GM12872 (cell line): ENCODE results near the gene FAM162A.

Source experiments
- TF ChIP-seq, protein P1 (sequence below): IDR thresholded peaks from 3 replicates; pipeline ENCODE4 v1.5.1; 2011; ENCODE audit warnings: low read depth, mild to moderate bottlenecking, low read length, moderate library complexity; ENCODE audit not compliant: insufficient read depth

FAM162A gene

GRCh38 chr3:122390665-122391064 lies 6.7 kb downstream of the FAM162A start:
- TF ChIP-seq, protein P1, sequence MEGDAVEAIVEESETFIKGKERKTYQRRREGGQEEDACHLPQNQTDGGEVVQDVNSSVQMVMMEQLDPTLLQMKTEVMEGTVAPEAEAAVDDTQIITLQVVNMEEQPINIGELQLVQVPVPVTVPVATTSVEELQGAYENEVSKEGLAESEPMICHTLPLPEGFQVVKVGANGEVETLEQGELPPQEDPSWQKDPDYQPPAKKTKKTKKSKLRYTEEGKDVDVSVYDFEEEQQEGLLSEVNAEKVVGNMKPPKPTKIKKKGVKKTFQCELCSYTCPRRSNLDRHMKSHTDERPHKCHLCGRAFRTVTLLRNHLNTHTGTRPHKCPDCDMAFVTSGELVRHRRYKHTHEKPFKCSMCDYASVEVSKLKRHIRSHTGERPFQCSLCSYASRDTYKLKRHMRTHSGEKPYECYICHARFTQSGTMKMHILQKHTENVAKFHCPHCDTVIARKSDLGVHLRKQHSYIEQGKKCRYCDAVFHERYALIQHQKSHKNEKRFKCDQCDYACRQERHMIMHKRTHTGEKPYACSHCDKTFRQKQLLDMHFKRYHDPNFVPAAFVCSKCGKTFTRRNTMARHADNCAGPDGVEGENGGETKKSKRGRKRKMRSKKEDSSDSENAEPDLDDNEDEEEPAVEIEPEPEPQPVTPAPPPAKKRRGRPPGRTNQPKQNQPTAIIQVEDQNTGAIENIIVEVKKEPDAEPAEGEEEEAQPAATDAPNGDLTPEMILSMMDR = no peak

DNA sequence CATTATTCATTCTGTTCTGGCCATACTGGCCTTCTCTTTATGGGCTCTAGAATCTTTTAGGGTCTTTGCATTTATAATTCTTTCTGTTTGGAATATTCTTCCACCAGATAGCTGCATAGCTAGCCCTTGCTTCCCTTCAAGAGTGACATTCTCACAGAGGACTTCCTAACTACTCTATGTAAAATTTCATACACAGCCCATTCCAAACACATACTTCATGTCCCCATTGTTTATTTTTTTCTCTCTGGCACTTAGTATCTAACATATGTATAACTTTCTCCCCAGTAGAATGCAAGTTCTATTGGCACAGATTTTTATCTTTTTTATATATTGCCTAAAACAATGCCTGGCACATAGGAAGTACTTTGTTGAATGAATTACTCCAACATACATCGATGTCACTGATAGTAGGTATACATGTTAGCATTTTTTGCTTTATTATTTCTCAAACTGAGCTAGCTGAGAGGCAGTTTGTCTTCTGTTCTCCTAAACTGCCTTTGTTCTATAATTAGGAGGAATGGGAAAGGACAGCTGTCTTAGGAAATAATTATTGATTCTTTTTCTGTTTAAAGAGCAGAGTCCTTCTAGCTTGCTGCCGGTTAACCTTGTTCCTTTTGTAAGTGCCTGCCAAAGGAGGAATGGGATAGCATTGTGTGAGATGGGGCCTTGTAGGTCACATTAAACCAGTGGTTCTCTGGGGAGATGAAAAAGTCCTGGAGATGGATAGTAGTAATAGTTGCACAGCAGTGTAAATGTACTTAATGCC lies 7.9 kb downstream of the FAM162A start:
- TF ChIP-seq, protein P1 = no peak

DNA sequence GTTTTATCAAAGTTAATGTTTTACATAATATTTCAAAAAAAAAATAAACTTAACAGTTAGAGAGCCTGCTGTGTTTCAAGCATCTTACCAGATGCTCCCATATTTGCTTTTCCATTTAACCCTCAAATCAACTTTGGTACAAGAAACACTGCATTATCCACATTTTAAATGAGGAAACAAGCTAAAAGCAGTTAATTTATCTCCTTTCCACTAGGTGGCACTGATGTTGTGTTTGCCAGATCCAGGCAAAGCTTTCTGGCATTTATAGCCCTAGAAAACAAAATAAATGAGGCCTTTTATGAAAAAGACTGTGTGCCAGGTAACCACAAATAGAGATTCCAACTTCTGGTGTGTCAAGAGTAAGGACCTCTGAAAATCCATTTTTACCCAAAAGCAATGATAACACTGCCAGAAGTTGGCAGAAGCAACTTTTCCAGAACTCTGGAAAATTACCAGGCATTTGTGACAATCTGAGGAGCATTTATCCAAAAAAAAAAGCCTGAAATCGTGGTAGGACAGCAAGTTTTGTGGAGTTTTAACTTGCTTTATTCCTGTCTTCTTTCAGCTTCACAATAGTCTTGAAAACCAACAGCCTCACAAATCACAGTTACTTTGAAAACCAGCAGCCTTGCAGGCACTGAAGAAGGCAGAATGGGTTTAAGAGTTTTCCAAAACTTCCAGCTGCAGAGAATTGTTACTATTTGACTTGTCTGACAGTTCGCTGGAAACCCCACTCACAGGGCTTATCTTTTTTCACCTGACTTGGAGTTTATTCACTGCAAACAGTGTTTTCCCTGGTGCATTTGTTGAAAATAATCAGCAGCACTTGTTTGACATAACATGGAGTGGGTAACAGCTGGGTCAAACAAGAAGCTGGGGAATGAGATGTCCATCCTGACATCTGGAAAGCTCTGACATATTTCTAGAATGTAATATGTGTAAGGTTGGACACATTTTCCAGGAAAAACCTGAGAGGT lies 9.2 kb downstream of the FAM162A start:
- TF ChIP-seq, protein P1 = peak; percentile 71

GRCh38 chr3:122394173-122394572 lies 10.2 kb downstream of the FAM162A start:
- TF ChIP-seq, protein P1 = no peak

- TF ChIP-seq, protein P1 = no peak
Observed at GRCh38 chr3:122395582-122395981, 11.6 kb downstream of the FAM162A start.

DNA sequence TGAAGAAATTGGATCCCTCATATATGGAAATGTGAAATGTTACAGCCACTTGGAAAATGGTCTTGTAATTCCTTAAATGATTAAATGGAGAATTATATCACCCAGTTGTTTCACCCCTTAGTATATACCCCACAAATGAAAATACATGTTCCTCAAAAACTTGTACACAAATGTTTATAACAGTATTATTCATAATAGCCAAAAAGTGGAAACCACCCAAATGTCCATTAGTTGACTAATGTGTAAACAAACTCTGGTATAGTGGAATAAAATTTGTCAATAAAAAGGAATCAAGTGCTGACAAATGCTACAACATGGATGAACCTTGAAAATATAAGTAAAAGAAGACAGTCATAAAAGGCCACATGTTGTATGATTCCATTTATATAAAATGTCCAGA lies 12.5 kb downstream of the FAM162A start:
- TF ChIP-seq, protein P1 = no peak

DNA sequence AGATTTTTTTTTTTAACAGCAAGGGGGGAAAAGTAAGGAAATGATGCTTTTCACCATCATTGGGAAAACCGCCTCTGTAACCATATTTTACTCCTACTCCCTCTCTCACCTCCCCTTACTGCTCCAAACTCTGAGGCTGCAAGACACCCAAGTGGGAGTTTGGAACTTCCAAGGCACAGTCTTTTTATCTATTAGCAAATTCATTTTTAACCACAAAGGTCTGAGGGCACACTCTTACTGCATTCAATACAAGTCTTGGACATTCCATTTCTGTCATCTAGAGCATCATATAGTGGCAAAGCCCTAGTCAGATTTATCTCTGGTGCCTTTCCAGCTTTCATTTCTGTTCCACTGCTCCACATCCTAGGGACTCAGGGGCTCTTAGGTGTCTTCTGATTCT lies 13.2 kb downstream of the FAM162A start:
- TF ChIP-seq, protein P1 = no peak
